ENCODE measurements around the gene KLHDC4. TPM values are rescaled to one million over a fixed set of nuclear protein-coding genes. Genes with fewer than 3 reads are reported as not detected.
"Not testable (repeated sequence)": the region's sequence is repeated elsewhere in the genome, so short reads cannot be mapped to it uniquely, and the experiment has no call there.

The KLHDC4 gene
- total and polyA plus RNA-seq, 9 of the 15 experiments (the other 6 are each of a cell fraction or from before 2014, with no cell fraction given): 1.3 to 68.1 (median 32.8) TPM

DNA sequence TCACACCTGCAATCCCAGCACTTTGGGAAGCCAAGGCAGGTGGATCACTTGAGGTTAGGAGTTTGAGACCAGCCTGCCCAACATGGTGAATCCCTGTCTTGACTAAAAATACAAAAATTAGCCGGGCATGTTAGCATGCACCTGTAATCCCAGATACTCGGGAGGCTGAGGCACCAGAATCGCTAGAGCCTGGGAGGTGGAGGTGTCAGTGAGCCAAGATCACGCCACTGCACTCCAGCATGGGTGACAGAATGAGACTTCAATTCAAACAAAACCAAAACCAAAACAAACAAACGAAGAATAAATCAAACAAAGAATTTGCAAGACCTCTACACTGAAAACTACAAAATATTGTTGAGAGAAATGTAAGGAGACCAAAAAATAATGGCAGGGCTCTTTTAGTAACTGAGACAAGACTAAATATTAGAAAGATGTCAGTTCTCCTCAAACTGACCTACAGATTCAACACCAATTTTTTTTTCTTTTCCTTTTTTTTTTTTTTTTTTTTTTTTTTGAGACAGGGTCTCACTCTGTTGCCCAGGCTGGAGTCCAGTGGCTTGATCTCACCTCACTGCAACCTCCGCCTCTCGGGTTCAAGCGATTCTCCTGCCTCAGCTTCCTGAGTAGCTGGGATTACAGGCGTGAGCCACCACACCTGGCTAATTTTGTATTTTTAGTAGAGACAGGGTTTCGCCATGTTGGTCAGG lies 23.1 kb upstream of the KLHDC4 start:
- Histone ChIP-seq H3K27me3 (ENCODE audit: control insufficient read depth in 2 of 2, insufficient read depth in 2 of 2, low read length in 2 of 2) (peaks cover 0 to 11% of the 10 kb centered on the region in 2 experiments; a peak in 2 of 5 replicates), H3K4me1 (replicated peaks in 1 of 2; ENCODE audit: control insufficient read depth in 2 of 2, insufficient read depth in 2 of 2, low read length in 2 of 2) (peaks cover 2 to 12% of the 10 kb centered on the region in 2 experiments; a peak in 3 of 5 replicates)
- in situ Hi-C loops (cut with MboI); H3K4me2 ChIP-seq (ENCODE audit: insufficient read depth, low read length); H3K9me3 ChIP-seq (replicated peaks; ENCODE audit: control insufficient read depth, insufficient read depth, low read depth, low read length); H3K36me3 ChIP-seq (ENCODE audit: control insufficient read depth, insufficient read depth, low read length); H3K79me2 ChIP-seq (ENCODE audit: control insufficient read depth, insufficient read depth, low read length); BruUV-seq (replicated peaks); H3K27ac ChIP-seq (ENCODE audit: extremely low read depth, low read depth, low read length); DNase-seq (ENCODE audit: extremely low read depth in 1 of 4, low spot score in 3 of 4); intact Hi-C loops (cut with micrococcal nuclease); H4K20me1 ChIP-seq (replicated peaks; ENCODE audit: control insufficient read depth, insufficient read depth, low read length); FAIRE-seq; ATAC-seq; H3K4me3 ChIP-seq; H3K9me1 ChIP-seq (ENCODE audit: control insufficient read depth, insufficient read depth, low read length); CTCF ChIA-PET (ENCODE audit: low intra/inter-chr PET ratio); H3K9ac ChIP-seq (ENCODE audit: insufficient read depth in 1 of 2, low read depth in 2 of 2, low read length in 2 of 2); H2AFZ ChIP-seq (ENCODE audit: low read depth, low read length): not testable (repeated sequence)
- TF ChIP-seq ZNF121 (CRISPR knock-in tag; conservative IDR thresholded peaks at IDR 0.05): peak; percentile 31; the same call in 1 of the 2 replicates
- 44% methylated on average over 8 of the region's 10 CpGs for WGBS (ENCODE audit: insufficient coverage, low coverage, missing lambda C conversion rate)
- POLR2A ChIA-PET: interaction anchor here (0.6 to 0.7 kb wide), 2 partner anchors 31 to 69 kb away, joined by 3 to 4 read pairs; no protein-coding TSS in a partner anchor

DNA sequence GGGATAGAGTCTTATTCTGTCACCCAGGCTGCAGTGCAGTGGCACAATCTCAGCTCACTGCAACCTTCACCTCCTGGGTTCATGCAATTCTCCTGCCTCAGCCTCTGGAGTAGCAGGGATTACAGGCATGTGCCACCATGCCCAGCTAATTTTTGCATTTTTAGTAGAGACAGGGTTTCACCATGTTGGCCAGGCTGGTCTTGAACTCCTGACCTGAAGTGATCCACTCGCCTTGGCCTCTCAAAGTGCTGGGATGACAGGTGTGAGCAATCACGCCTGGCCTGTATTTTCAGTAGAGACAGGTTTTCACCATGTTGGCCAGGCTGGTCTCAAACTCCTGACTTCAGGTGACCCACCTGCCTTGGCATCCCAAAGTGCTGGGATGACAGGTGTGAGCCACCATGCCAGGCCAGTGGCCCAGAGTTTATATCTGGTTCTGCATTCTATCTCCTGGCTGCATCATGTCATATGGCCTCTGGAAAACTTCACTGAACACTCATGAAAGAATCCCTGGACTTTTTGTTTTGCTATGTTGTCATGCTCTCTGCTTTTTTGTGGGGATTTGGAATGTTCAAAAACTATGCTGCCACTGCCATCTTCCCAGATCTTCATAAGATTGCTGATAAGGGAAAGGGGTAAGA lies 21.8 kb upstream of the KLHDC4 start:
- H3K36me3 ChIP-seq (ENCODE audit: control insufficient read depth, insufficient read depth, low read length); FAIRE-seq; H3K9ac ChIP-seq (ENCODE audit: insufficient read depth in 1 of 2, low read depth in 2 of 2, low read length in 2 of 2); POLR2A ChIA-PET; H3K4me3 ChIP-seq; H4K20me1 ChIP-seq (replicated peaks; ENCODE audit: control insufficient read depth, insufficient read depth, low read length); intact Hi-C loops (cut with micrococcal nuclease); H3K27ac ChIP-seq (ENCODE audit: extremely low read depth, low read depth, low read length); in situ Hi-C loops (cut with MboI); BruUV-seq (replicated peaks); H2AFZ ChIP-seq (ENCODE audit: low read depth, low read length); H3K4me2 ChIP-seq (ENCODE audit: insufficient read depth, low read length); H3K79me2 ChIP-seq (ENCODE audit: control insufficient read depth, insufficient read depth, low read length); ATAC-seq; H3K9me1 ChIP-seq (ENCODE audit: control insufficient read depth, insufficient read depth, low read length); CTCF ChIA-PET (ENCODE audit: low intra/inter-chr PET ratio); DNase-seq (ENCODE audit: extremely low read depth in 1 of 4, low spot score in 3 of 4); H3K9me3 ChIP-seq (replicated peaks; ENCODE audit: control insufficient read depth, insufficient read depth, low read depth, low read length): not testable (repeated sequence)
- WGBS (ENCODE audit: insufficient coverage, low coverage, missing lambda C conversion rate): 40% methylated on average over 2 of the region's 2 CpGs
- Histone ChIP-seq H3K27me3 (ENCODE audit: control insufficient read depth in 2 of 2, insufficient read depth in 2 of 2, low read length in 2 of 2) (peaks cover 0 to 11% of the 10 kb centered on the region in 2 experiments; a peak in 2 of 5 replicates), H3K4me1 (replicated peaks in 1 of 2; ENCODE audit: control insufficient read depth in 2 of 2, insufficient read depth in 2 of 2, low read length in 2 of 2) (peaks cover 2 to 12% of the 10 kb centered on the region in 2 experiments; a peak in 3 of 5 replicates)
